Suprapubic skin (tissue), 4 donors: ENCODE results near the gene MYH10.

Experiments used
- POLR2A ChIP-seq, 2 donors: fragments of 450-650 bp; IDR thresholded peaks; one replicate each; pipeline ENCODE4 v1.6.1; 2017; ENCODE audit warnings: antibody characterized with exemption in 2 of 2, mild to moderate bottlenecking in 2 of 2, moderate library complexity in 2 of 2
- POLR2AphosphoS5 ChIP-seq, 3 donors: sonication (generic); formaldehyde crosslinking; IDR thresholded peaks; one replicate each; pipeline ENCODE4 v1.6.1; 2017; ENCODE audit warnings: antibody characterized with exemption in 3 of 3
- TF ChIP-seq, protein P1 (sequence below), 2 donors: fragments of 200-600 bp in 1 of 2; fragments of 450-650 bp in 1 of 2; sonication (generic) in 1 of 2; IDR thresholded peaks; one replicate each; pipeline ENCODE4 v1.5.1; 2016 to 2019; ENCODE audit warnings: antibody characterized with exemption in 2 of 2, mild to moderate bottlenecking in 1 of 2, moderate library complexity in 1 of 2

DNA sequence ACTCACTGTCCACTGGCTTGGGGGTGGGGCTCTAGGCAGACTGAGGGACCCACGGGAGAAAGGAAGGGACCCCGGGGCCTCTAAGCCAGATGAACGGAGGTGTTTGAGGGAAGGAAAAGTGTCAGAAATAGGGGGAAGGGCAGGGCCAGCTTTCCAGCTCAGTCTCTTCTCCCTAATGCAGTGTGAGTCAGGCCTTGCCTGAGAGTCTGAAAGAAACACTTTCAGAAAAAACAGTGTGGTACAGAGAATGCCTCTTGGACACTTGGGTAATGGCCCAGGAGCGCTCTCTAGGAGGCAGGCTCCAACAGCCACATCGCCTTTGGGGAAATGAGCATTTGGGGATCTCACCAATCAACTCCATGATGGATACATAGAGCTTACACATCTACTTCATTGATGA, 148.0 kb downstream of the MYH10 start:
- no peak for TF ChIP-seq POLR2A (IDR thresholded peaks at IDR 0.05)
- TF ChIP-seq, protein P1, sequence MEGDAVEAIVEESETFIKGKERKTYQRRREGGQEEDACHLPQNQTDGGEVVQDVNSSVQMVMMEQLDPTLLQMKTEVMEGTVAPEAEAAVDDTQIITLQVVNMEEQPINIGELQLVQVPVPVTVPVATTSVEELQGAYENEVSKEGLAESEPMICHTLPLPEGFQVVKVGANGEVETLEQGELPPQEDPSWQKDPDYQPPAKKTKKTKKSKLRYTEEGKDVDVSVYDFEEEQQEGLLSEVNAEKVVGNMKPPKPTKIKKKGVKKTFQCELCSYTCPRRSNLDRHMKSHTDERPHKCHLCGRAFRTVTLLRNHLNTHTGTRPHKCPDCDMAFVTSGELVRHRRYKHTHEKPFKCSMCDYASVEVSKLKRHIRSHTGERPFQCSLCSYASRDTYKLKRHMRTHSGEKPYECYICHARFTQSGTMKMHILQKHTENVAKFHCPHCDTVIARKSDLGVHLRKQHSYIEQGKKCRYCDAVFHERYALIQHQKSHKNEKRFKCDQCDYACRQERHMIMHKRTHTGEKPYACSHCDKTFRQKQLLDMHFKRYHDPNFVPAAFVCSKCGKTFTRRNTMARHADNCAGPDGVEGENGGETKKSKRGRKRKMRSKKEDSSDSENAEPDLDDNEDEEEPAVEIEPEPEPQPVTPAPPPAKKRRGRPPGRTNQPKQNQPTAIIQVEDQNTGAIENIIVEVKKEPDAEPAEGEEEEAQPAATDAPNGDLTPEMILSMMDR (IDR thresholded peaks at IDR 0.05): no peak
- TF ChIP-seq POLR2AphosphoS5 (IDR thresholded peaks at IDR 0.05): no peak
